Heart left ventricle (tissue), 16 donors: ENCODE data around the gene EXD3. TPM values are rescaled to one million over a fixed set of nuclear protein-coding genes. Genes with fewer than 3 reads are reported as not detected.
A peak's percentile ranks its signal among the peaks of the same experiment; 100 is the strongest.

Source experiments
- ATAC-seq, 4 donors: fragments of 200-7000 bp; cut with Tn5 transposase; one replicate each; pipeline ENCODE4 v1.9.1; 2020 to 2022; ENCODE audit warnings: moderate library complexity in 4 of 4, mild to moderate bottlenecking in 3 of 4, moderate number of reproducible peaks in 1 of 4
- DNase-seq, 5 donors: peaks; one replicate each; pipeline ENCODE4 v3.0.0-alpha.2; 2020
- H3K27ac ChIP-seq, 12 donors: fragments of 200-600 bp; sonication (generic) in 4 of 12; one replicate each; pipeline versions ENCODE4 v1.5.0 to v1.8.0; 2016 to 2022; ENCODE audit warnings: mild to moderate bottlenecking in 2 of 12
- H3K27me3 ChIP-seq, 9 donors: fragments of 200-600 bp; sonication (generic) in 2 of 9; one replicate each; pipeline versions ENCODE4 v1.5.1 to v1.8.0; 2016 to 2022; ENCODE audit warnings: mild to moderate bottlenecking in 3 of 9
- H3K36me3 ChIP-seq, 9 donors: fragments of 200-600 bp; sonication (generic) in 2 of 9; one replicate each; pipeline versions ENCODE4 v1.5.0 to v1.8.0; 2018 to 2022; ENCODE audit warnings: mild to moderate bottlenecking in 2 of 9
- H3K4me1 ChIP-seq, 12 donors: fragments of 200-600 bp; sonication (generic) in 4 of 12; one replicate each; pipeline versions ENCODE4 v1.5.0 to v1.8.0; 2016 to 2022; ENCODE audit warnings: mild to moderate bottlenecking in 3 of 12
- H3K4me3 ChIP-seq, 12 donors: fragments of 200-600 bp; sonication (generic) in 4 of 12; one replicate each; pipeline versions ENCODE4 v1.5.0 to v1.8.0; 2017 to 2022; ENCODE audit warnings: mild to moderate bottlenecking in 9 of 12, moderate library complexity in 4 of 12
- H3K9me3 ChIP-seq, 12 donors: fragments of 200-600 bp; sonication (generic) in 4 of 12; one replicate each; pipeline versions ENCODE4 v1.5.0 to v1.8.0; 2016 to 2022; ENCODE audit warnings: mild to moderate bottlenecking in 1 of 12
- POLR2A ChIP-seq, 2 donors: fragments of 450-650 bp; IDR thresholded peaks; one replicate each; pipeline ENCODE4 v1.6.1; 2017; ENCODE audit warnings: antibody characterized with exemption in 2 of 2, mild to moderate bottlenecking in 2 of 2, moderate library complexity in 2 of 2
- WGBS, 4 donors: extraction: QIAGEN DNeasy Blood & Tissue Kit in 2 of 4; methylation state at CpG; one replicate each; pipeline versions ENCODE4 v1.1.5 to v1.1.7; 2013 to 2018; 5-methylcytosine and 5-hydroxymethylcytosine counted together
- intact Hi-C, 10 donors: fragments of 100-400 bp; cut with DNase I; formaldehyde crosslinking; loops; one replicate each; pipeline versions ENCODE4 v1.11.1 to v1.14.2; 2022
- polyA plus RNA-seq, 2 donors: library from polyadenylated mRNA; stranded (reverse); fragments of 200-250 nt; gene quantifications; one replicate each; pipeline ENCODE4 v1.2.3, GENCODE V29; 2013
- total RNA-seq, 9 donors: library from RNA; depleted of rRNA in 2 of 9; stranded (reverse); fragments of >200 nt in 2 of 9; fragmentation: NEBNext Ultra II Directional in 3 of 9; extraction: Animal tissue kit (Norgen Biotek cat#: 25700) in 3 of 9; gene quantifications; one replicate each; pipeline versions ENCODE4 v1.1.0 to v1.2.4, GENCODE V29; 2016 to 2023
- TF ChIP-seq, protein P1 (sequence below), 12 donors: fragments of 200-600 bp; sonication (generic) in 4 of 12; IDR thresholded peaks; one replicate each; pipeline versions ENCODE4 v1.5.0 to v1.8.0; 2018 to 2022; ENCODE audit warnings: antibody characterized with exemption in 12 of 12, mild to moderate bottlenecking in 5 of 12
- donor health status: ischemic (EF 13 %, LVEDD 7.1; RV severe dilation, severe dysfunction).
- donor health status: healthy with polysubstance abuse.
- donor health status: DM: no; HTN: yes; CAD: no.
- donor health status: DM: no; HTN: no; CAD: no.
- donor health status: ischemic (EF 25% LVEDD 6.9; RV normal size, moderate dysfunction).
- donor health status: ischemic (EF 25% LVEDD 5.7; RV mildly dilated, moderate dysfunction).
- donor health status: healthy.
- donor health status: DM: yes; HTN: yes; CAD: no.
- donor health status: ischemic (EF 35%, LVEDD 5.7; RV mildly dilated, moderate dysfunction).
- donor health status: nonischemic (EF 11% LVEDD 7.7; RV severe dilation, severe dysfunction).
- donor health status: DM: yes; HTN: yes; CAD: no.
- donor health status: PGD.
- donor health status: ischemic (EF 29% LVEDD 5.4; RV normal size, mild dysfunction).
- donor health status: nonischemic (EF 23%, LVEDD 6.1; RV moderate dilation, normal function).

The EXD3 gene
- total and polyA plus RNA-seq, 11 donors = 4.1 to 15.2 (median 8.6) TPM

DNA sequence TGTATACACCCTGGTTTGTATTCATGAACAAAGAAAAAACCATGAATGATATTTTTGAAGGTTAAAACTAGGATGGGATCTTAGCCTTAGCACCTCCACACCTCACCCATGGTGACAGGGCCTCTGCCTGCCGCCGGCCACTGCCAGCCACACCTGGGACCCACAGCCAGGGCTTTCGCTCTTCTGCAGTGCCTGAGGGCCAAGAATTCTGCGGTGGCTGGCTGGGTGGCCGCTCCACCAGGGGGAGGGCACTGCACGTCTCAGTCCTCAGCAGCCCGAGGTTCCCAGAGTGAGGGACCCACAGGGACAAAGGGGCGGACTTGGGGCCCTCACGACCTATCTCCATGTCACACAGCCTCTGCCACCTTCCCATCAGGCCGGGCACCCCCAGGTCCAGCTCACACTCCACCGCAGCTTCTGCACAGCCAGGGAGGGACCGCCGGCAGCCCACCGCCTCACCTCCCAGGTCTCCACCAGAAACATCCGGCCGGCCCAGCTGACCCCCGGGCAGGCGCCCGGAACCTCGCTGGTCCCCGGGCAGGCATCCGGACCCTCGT, 6.9 kb downstream of the EXD3 start:
- Histone ChIP-seq H3K4me3 (peak overlapping the region in 4 of 12 donors; percentile 42 to 52 (median 48)), H3K4me1 (peaks cover 4 to 39% (median 15%) of the 10 kb centered on the region in 12 donors), H3K27ac (peak overlapping the region in 5 of 12 donors; percentile 66 to 74 (median 71)), H3K36me3 (no peaks in the 10 kb centered on the region), H3K27me3 (no peaks in the 10 kb centered on the region), H3K9me3 (no peaks in the 10 kb centered on the region)
- intact Hi-C loops = no loop called here
- DNase-seq (peak in 2 of 5 donors; percentile 25 to 35), ATAC-seq (no peak)
- TF ChIP-seq, protein P1, sequence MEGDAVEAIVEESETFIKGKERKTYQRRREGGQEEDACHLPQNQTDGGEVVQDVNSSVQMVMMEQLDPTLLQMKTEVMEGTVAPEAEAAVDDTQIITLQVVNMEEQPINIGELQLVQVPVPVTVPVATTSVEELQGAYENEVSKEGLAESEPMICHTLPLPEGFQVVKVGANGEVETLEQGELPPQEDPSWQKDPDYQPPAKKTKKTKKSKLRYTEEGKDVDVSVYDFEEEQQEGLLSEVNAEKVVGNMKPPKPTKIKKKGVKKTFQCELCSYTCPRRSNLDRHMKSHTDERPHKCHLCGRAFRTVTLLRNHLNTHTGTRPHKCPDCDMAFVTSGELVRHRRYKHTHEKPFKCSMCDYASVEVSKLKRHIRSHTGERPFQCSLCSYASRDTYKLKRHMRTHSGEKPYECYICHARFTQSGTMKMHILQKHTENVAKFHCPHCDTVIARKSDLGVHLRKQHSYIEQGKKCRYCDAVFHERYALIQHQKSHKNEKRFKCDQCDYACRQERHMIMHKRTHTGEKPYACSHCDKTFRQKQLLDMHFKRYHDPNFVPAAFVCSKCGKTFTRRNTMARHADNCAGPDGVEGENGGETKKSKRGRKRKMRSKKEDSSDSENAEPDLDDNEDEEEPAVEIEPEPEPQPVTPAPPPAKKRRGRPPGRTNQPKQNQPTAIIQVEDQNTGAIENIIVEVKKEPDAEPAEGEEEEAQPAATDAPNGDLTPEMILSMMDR (IDR thresholded peaks at IDR 0.05) = no peak
- no peak for TF ChIP-seq POLR2A (IDR thresholded peaks at IDR 0.05)
- WGBS, 4 donors = 93 to 98% (median 94%) methylated on average over 10 to 23 of the region's 23 CpGs

DNA sequence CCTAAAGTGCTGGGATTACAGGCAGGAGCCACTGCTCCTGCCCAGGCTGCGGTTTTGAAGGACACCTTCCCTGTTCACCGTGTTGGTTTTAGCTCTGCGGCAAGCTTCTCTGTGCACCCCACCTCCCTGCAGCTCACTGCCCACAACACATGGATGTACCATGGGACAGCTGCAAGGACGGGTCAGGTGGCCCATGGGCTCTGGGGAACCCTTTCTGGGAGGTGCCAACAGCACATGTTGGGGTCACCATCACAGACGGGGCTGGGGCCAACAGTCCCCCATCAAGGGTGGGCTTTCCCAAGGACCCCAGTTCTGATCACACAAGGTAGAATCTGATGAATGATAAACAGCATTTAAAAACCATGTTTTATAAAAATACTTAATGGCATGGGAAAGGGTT, 7.5 kb downstream of the EXD3 start:
- H3K9me3 ChIP-seq = no peaks in the 10 kb centered on the region
- H3K27ac ChIP-seq = no peak overlapping the region
- no peaks in the 10 kb centered on the region for H3K27me3 ChIP-seq
- DNase-seq (peak in 1 of 5 donors; percentile 19), ATAC-seq (no peak)
- TF ChIP-seq, protein P1 (IDR thresholded peaks at IDR 0.05) = no peak
- H3K4me1 ChIP-seq = peaks cover 4 to 45% (median 20%) of the 10 kb centered on the region in 12 donors
- intact Hi-C loops = no loop called here
- no peaks in the 10 kb centered on the region for H3K36me3 ChIP-seq
- 80 to 95% (median 93%) methylated on average over 4 to 5 of the region's 5 CpGs for WGBS, 4 donors
- H3K4me3 ChIP-seq = no peak overlapping the region

DNA sequence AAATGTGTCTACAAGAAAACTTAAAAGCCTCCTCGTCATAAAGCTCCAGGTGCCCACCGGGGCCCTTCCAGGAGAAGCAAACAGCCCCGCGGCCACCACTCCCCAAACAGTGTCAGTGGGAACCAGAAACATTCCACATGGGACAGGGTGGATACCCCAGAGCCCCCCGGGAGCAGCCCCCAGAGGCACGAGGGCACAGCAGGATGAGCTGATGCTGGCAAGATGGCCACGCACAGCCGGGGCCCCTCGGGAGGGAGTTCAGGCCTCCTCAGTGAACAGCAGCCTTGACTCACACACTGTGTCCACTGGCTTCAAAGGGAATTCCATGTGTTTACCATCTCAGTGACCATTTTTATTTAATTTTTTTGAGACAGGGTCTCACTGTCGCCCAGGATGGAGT, 10.5 kb downstream of the EXD3 start:
- no peaks in the 10 kb centered on the region for H3K36me3 ChIP-seq
- intact Hi-C loops = no loop called here
- no peaks in the 10 kb centered on the region for H3K9me3 ChIP-seq
- peaks cover 4 to 56% (median 26%) of the 10 kb centered on the region in 12 donors for H3K4me1 ChIP-seq
- peak in 2 of 5 donors; percentile 24 to 51 for DNase-seq
- no peak overlapping the region for H3K4me3 ChIP-seq
- WGBS, 4 donors = 71 to 84% (median 75%) methylated on average over 7 to 10 of the region's 10 CpGs
- no peak for TF ChIP-seq POLR2A (IDR thresholded peaks at IDR 0.05)
- TF ChIP-seq, protein P1 (IDR thresholded peaks at IDR 0.05) = no peak
- no peak for ATAC-seq
- H3K27me3 ChIP-seq = peaks cover 0 to 4% (median 0%) of the 10 kb centered on the region in 9 donors
- peak overlapping the region; percentile 64 to 95 (median 86) for H3K27ac ChIP-seq

DNA sequence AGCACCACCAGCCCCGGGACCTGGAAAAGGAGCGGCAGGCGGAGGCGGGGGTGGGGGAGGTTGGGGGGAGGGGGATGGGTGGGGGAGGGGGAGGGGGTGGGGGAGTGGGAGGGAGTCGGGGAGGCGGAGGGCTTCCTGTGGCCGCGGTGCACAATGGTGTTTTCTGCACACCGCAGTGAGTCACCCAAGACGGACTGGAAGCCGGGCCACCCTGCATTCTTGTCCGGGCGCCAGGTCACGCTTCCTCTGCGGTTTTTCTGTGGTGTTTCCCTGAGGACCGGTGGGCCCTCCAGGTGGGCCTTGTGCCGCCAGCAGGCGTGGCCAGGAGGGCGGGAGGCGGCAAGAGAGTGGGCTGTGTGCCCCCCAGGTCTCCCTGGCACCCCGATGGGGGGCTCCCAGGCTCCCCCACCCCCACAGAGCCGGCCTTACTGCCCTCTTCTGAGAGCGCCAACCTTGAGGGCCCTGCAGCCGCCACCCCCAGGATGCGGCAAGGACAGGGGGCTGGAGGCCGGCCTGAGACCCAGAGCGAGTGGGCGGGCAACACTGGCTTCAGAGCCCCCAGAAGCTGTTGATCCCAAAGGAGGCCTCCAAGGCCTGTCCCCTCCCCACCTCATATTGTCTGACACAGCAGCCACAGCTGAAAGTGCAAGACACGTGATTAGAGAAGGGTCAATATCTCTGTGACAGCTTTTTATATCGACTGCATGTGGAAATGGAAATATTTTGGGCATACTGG, 11.1 kb downstream of the EXD3 start:
- Histone ChIP-seq H3K27me3 (peaks cover 0 to 8% (median 0%) of the 10 kb centered on the region in 9 donors), H3K27ac (peak overlapping the region; percentile 64 to 95 (median 86)), H3K9me3 (no peaks in the 10 kb centered on the region), H3K4me3 (peak overlapping the region in 9 of 12 donors; percentile 17 to 40 (median 31)), H3K36me3 (no peaks in the 10 kb centered on the region), H3K4me1 (peaks cover 4 to 63% (median 32%) of the 10 kb centered on the region in 12 donors)
- WGBS, 4 donors = 32 to 47% (median 39%) methylated on average over 26 to 30 of the region's 30 CpGs
- DNase-seq = peak; percentile 85 to 89 (median 86)
- intact Hi-C loops = no loop called here
- peak; percentile 46 to 80 (median 52) for ATAC-seq
- TF ChIP-seq POLR2A (IDR thresholded peaks at IDR 0.05) = peak in 1 of 2 donors; percentile 9
- TF ChIP-seq, protein P1 (IDR thresholded peaks at IDR 0.05) = no peak
